NCI-H1930 (cell line): ENCODE measurements around the gene INPP5A.
"Not testable (repeated sequence)": the region's sequence is repeated elsewhere in the genome, so short reads cannot be mapped to it uniquely, and the experiment has no call there.

ENCODE experiments used
- DNase-seq, 2 experiments: peaks; one replicate each; lab custom pipeline; 2025; lab: John Stamatoyannopoulos, UW

INPP5A gene

DNA sequence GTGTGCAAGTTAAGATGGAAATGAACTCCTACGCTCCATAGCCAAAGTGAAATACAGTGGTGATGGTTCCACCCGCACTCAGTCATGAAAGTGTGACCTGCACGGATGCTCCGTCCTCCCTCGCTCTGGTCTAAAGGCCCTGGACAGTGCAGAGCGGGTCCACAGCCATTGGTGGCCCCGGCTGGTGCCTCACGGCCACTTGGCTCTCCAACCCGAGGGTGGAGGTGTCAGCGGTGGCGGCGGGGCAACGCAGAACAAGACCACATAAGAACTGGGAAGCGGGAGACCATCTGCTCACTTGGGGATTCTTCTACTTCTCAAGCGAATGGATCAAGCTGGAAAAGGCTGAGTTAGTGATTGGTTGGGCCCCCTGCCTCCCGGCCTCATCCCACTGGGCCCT, 187.6 kb downstream of the INPP5A start:
- no peak for DNase-seq

- DNase-seq = no peak
Observed at GRCh38 chr10:132726194-132726593, 188.6 kb downstream of the INPP5A start.

DNA sequence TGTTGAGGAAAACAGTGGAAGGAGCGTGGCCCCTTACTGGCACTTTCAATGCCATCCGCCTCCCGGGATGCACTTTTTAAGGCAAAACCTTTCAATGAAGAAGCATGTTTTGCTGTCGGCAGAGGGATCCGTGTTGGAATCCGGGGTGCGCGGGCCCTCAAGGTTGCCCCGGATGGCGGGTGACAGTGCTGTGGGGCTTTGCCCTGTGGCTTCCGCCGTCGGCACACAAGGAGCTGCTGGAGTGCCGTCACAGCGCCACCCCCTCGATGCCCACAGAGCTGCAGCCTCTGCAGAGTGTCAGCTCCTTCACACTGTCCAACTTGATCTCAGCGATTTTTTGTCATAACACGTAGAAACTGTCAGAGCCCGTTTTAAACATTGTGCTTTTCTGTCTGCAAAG, 189.4 kb downstream of the INPP5A start:
- no peak for DNase-seq

- DNase-seq = no peak
Observed at GRCh38 chr10:132727411-132727810, 189.8 kb downstream of the INPP5A start.

- no peak for DNase-seq
Observed at GRCh38 chr10:132728321-132728720, 190.7 kb downstream of the INPP5A start.

DNA sequence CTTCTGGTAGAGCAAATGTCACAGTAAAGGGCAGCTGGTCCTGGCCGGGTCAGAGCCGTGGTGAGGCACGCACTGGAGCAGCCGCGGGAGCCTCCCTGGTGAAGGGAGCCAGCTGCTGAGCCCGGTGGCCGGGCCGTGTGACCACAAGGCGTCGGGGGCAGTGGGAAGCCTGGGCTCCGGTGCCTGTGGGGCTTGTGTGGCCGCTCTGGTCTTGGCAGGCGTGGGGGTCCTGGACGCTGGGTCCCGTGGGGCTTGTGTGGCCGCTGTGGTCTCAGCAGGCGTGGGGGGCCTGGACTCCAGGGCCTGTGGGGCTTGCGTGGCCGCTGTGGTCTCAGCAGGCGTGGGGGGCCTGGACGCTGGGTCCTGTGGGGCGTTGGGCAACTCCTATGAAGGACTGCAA, 191.2 kb downstream of the INPP5A start:
- DNase-seq = no peak

DNA sequence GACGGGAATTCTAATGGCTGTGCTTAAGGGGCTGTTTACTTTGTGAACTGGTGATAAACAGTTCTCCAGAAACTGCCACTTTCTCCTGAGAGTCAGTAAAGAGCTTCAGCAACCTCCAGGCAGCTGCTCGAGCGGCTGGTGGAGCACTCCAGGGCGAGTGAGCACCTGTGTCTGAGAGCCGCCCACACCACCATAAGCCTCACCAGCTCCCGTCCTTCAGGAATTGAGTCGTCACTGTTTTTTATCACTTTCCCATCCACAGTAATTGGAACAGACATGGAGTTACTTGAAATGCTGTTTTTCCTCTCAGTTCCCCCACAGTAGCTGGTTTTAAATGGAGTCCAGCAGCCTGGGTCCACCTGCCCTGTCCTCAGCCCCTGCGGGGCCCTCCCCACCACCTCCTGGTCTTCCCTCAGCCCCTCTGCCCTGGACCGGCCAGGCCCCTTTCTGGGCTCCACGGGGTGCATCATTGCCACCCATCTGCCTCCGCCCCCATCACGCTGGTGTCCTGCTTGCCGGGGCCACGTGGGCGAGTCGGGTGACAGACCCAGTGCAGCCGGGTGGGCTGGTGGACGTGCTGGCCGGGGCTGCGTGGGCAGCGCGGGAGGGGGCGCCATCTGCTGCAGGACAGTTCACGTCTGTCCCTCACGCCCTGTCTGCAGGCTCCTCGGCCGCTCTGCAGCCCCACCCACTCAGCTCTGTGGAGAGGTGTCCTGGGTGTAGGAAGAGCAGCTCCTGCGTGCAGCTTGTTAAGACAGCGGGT, 192.4 kb downstream of the INPP5A start:
- DNase-seq = no peak

GRCh38 chr10:132730573-132730953, 193.0 kb downstream of the INPP5A start:
- DNase-seq = no peak

DNA sequence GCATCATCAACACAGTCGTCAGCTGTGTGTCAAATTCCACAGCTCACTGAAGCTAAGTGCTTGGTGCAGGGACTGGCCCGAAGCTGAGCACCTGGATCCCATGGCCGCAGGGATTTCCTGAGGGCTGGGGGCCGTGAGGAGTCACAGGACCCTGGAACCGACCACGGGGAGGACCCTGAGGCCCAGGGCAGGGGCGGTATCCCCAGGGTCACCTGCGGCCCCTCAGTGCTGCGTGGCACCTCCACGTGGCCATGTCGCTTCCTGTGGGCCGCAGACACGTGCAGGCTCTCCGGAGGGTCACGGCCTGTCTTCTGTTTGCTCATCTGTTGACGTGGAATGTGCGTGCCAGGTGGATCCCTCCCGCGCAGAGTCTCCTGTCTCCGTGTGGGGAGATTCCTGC, 194.9 kb downstream of the INPP5A start:
- DNase-seq = no peak

- no peak for DNase-seq
Observed at GRCh38 chr10:132733926-132734325, 196.3 kb downstream of the INPP5A start.

GRCh38 chr10:132735341-132735775, 197.8 kb downstream of the INPP5A start:
- no peak for DNase-seq

GRCh38 chr10:132735923-132736391, 198.4 kb downstream of the INPP5A start:
- no peak for DNase-seq

- DNase-seq = no peak
Observed at GRCh38 chr10:132737390-132738048, 199.9 kb downstream of the INPP5A start.

DNA sequence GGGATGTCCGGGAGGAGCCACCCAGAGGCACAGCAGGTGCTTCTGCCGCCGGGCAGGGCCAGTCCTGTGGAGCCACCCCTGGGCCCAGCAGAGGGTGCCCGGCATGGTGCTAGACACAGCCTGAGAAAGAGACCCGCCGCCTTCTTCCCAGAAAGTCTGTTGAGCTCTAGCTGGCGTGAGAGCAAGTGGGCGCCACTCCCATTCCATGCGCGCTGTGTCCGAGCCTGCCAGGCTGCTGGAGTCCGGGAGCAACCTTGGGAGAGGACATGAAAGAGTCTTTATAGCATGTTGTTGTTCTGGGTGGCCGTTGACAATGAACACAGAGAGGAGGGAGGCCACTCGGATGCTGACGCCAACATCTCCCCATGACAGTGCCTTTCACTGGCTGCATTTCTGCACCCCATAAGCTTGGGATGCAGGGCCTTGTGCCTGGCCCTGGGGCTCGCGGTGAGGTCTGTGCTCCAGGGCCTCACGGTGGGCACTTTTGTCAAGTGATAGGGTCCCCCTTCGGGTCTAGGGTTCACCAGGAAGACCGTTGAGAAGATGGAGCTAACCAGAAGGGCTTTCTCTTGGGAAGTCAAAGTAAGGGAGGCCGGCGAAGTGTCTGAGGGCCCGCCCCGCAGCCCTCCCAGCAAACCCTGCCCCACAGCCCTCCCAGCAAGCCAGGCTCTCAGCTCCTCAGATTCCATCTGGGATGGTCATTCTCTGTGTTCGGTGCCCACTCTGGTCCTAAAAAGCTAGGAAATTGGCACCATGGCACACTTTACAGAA, 201.1 kb downstream of the INPP5A start:
- no peak for DNase-seq

- no peak for DNase-seq
Observed at GRCh38 chr10:132739225-132739613, 201.6 kb downstream of the INPP5A start.

DNA sequence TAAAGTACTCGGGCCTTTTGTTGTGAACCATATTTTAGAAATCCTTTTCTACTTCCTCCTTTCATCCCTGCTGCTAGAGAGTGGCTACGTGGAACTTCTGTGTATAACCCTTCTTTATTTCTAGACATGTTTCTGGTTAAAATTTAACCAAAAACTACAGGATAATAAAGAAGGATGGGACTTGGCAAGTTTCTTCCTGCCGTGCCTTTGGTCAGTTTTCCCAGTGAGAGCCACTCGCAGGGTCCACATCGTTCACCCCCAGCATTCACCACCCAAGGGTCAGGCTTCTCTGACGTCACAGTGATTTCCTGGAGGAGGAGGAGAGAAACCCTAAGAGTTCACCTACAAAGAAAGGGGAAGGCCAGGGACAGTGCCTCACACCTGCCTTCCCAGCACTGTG, 203.0 kb downstream of the INPP5A start:
- DNase-seq = no peak

GRCh38 chr10:132742167-132742836, 204.7 kb downstream of the INPP5A start:
- no peak for DNase-seq

- no peak for DNase-seq
Observed at GRCh38 chr10:132742837-132743194, 205.2 kb downstream of the INPP5A start.

- not testable (repeated sequence) for DNase-seq
Observed at GRCh38 chr10:132743196-132743924, 205.8 kb downstream of the INPP5A start.

GRCh38 chr10:132743925-132744490, 206.4 kb downstream of the INPP5A start:
- no peak for DNase-seq

DNA sequence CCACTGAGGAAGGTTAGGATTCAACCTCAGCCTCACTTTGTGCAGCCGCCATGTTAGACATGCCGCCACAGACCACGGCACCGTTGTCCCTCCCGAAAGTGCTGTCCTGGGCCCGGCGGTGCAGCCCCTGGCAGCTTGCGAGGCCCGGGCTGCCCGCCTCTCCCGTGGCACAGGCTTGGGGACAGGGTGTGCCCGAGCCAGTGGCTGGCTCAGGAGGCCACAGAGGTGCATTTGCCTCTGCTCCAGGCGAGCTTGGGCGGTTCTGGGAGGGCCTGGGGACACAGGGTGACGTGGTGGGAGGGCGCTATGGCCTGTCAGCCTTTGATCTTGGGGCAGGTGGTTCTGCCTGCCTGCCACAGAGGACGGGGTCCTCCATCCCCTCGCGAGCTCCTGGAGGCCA, 207.3 kb downstream of the INPP5A start:
- DNase-seq = no peak
